Heart left ventricle (tissue), 13 donors: ENCODE results near the gene SHKBP1.

Experiments used
- CTCF ChIP-seq, 12 donors: fragments of 200-600 bp; sonication (generic) in 4 of 12; IDR thresholded peaks; one replicate each; pipeline versions ENCODE4 v1.5.0 to v1.8.0; 2018 to 2022; ENCODE audit warnings: antibody characterized with exemption in 12 of 12, mild to moderate bottlenecking in 5 of 12
- POLR2A ChIP-seq, 2 donors: fragments of 450-650 bp; IDR thresholded peaks; one replicate each; pipeline ENCODE4 v1.6.1; 2017; ENCODE audit warnings: antibody characterized with exemption in 2 of 2, mild to moderate bottlenecking in 2 of 2, moderate library complexity in 2 of 2
- donor health status: ischemic (EF 13 %, LVEDD 7.1; RV severe dilation, severe dysfunction).
- donor health status: DM: no; HTN: yes; CAD: no.
- donor health status: DM: no; HTN: no; CAD: no.
- donor health status: ischemic (EF 25% LVEDD 6.9; RV normal size, moderate dysfunction).
- donor health status: ischemic (EF 25% LVEDD 5.7; RV mildly dilated, moderate dysfunction).
- donor health status: ischemic (EF 35%, LVEDD 5.7; RV mildly dilated, moderate dysfunction).
- donor health status: nonischemic (EF 11% LVEDD 7.7; RV severe dilation, severe dysfunction).
- donor health status: DM: yes; HTN: yes; CAD: no.
- donor health status: PGD.
- donor health status: ischemic (EF 29% LVEDD 5.4; RV normal size, mild dysfunction).
- donor health status: nonischemic (EF 23%, LVEDD 6.1; RV moderate dilation, normal function).

GRCh38 chr19:40614622-40615411 lies 38.1 kb downstream of the SHKBP1 start:
- no peak for TF ChIP-seq CTCF (IDR thresholded peaks at IDR 0.05)
- peak in 1 of 2 donors; percentile 50 for TF ChIP-seq POLR2A (IDR thresholded peaks at IDR 0.05)
